ENCODE measurements around the gene PPP2R2B. TPM values are rescaled to one million over a fixed set of nuclear protein-coding genes. Genes with fewer than 3 reads are reported as not detected.

The PPP2R2B gene
- polyA plus RNA-seq, 2 of the 4 experiments (the other 2 are of a cell fraction), result not detected

- POLR2A ChIA-PET, result no interaction called here
- Histone ChIP-seq H3K27ac (no peak overlapping the region), H3K4me3 (no peak overlapping the region), H3K4me2 (no peak overlapping the region), H3K4me1 (no peaks in the 10 kb centered on the region), H3K9me3 (no peaks in the 10 kb centered on the region)
- DNase-seq (ENCODE audit: low read depth in 1 of 2, low spot score in 1 of 2) (no peak), FAIRE-seq (no peak), ATAC-seq (no peak)
- CTCF ChIA-PET, result no interaction called here
- no peak for TF ChIP-seq CHD2 (IDR thresholded peaks at IDR 0.05; ENCODE audit: low read length, partially characterized antibody)
- no peak for TF ChIP-seq RAD21 (conservative IDR thresholded peaks at IDR 0.05 in 1 of 2, IDR thresholded peaks at IDR 0.05 in 1 of 2)
These were observed 31.7 kb upstream of the PPP2R2B start for GRCh38 chr5:146910239-146910638.

GRCh38 chr5:146909255-146910068 lies 30.9 kb upstream of the PPP2R2B start:
- TF ChIP-seq HDAC2 (IDR thresholded peaks at IDR 0.05), result no peak
- no peak for TF ChIP-seq ELK1 (IDR thresholded peaks at IDR 0.05; ENCODE audit: low read depth, low read length)
- TF ChIP-seq ZNF302 (CRISPR knock-in tag; IDR thresholded peaks at IDR 0.05), result no peak
- TF ChIP-seq USF2 (IDR thresholded peaks at IDR 0.05), result no peak
- no peak for TF ChIP-seq HEYL (CRISPR knock-in tag; IDR thresholded peaks at IDR 0.05)
- no peak for TF ChIP-seq ZC3H11A (IDR thresholded peaks at IDR 0.05)
- TF ChIP-seq EP300 (IDR thresholded peaks at IDR 0.05), result no peak
- TF ChIP-seq CHD2 (IDR thresholded peaks at IDR 0.05; ENCODE audit: low read length, partially characterized antibody), result no peak
- TF ChIP-seq CEBPB (IDR thresholded peaks at IDR 0.05), result no peak
- TF ChIP-seq MYC (IDR thresholded peaks at IDR 0.05; ENCODE audit: borderline replicate concordance, low read length), result no peak
- no peak for TF ChIP-seq JUN (IDR thresholded peaks at IDR 0.05)
- no peak for TF ChIP-seq HOXB5 (CRISPR knock-in tag; IDR thresholded peaks at IDR 0.05)
- FAIRE-seq (no peak), DNase-seq (ENCODE audit: low read depth in 1 of 2, low spot score in 1 of 2) (no peak), ATAC-seq (no peak)
- WGBS (ENCODE audit: missing lambda C conversion rate), result 76% methylated on average over 1 of the region's 1 CpG
- Histone ChIP-seq H3K27ac (no peak overlapping the region), H3K4me1 (no peaks in the 10 kb centered on the region), H3K4me2 (no peak overlapping the region), H3K9me3 (no peaks in the 10 kb centered on the region), H3K4me3 (no peak overlapping the region)
- ChIA-PET POLR2A (no interaction called here), CTCF (interaction anchor here (0.6 to 0.7 kb wide), 2 partner anchors 368 to 377 kb away, joined by 3 read pairs; no protein-coding TSS in a partner anchor)

GRCh38 chr5:146906803-146907202 lies 28.2 kb upstream of the PPP2R2B start:
- ChIA-PET CTCF (interaction anchor here (0.7 to 1.2 kb wide), 2 partner anchors 59 to 382 kb away, joined by 3 read pairs; no protein-coding TSS in a partner anchor), POLR2A (no interaction called here)
- ATAC-seq (peak in 1 of 2 experiments; percentile 42; a peak in 1 of 6 replicates), FAIRE-seq (no peak), DNase-seq (ENCODE audit: low read depth in 1 of 2, low spot score in 1 of 2) (peak in 1 of 2 experiments; percentile 31)
- Histone ChIP-seq H3K4me3 (no peak overlapping the region), H3K4me1 (no peaks in the 10 kb centered on the region), H3K4me2 (no peak overlapping the region), H3K27ac (no peak overlapping the region), H3K9me3 (no peaks in the 10 kb centered on the region)
- WGBS (ENCODE audit: missing lambda C conversion rate), result 30% methylated on average over 5 of the region's 5 CpGs
- TF ChIP-seq CHD2 (IDR thresholded peaks at IDR 0.05; ENCODE audit: low read length, partially characterized antibody), result no peak
- TF ChIP-seq PBX3 (IDR thresholded peaks at IDR 0.05), result no peak
- TF ChIP-seq CBX8 (IDR thresholded peaks at IDR 0.05), result no peak
- TF ChIP-seq USF2 (IDR thresholded peaks at IDR 0.05), result no peak
- no peak for TF ChIP-seq ELK1 (IDR thresholded peaks at IDR 0.05; ENCODE audit: low read depth, low read length)
- no peak for TF ChIP-seq EHMT2 (IDR thresholded peaks at IDR 0.05; ENCODE audit: low read depth)
- TF ChIP-seq ZC3H11A (IDR thresholded peaks at IDR 0.05), result no peak
